MM.1S (cell line): ENCODE measurements around the gene PARP16.
"Not testable (repeated sequence)": the region's sequence is repeated elsewhere in the genome, so short reads cannot be mapped to it uniquely, and the experiment has no call there.

ENCODE experiments used
- DNase-seq: peaks from one replicate; pipeline ENCODE4 v3.0.0-alpha.2; 2015
- H2AFZ ChIP-seq: fragments of 300-600 bp; sonication (generic); 2 replicates; pipeline ENCODE4 v1.6.0; 2016; ENCODE audit warnings: antibody characterized with exemption, low read length
- H3F3A ChIP-seq: fragments of 300-600 bp; sonication (generic); 2 replicates; pipeline ENCODE4 v1.6.1; 2016; ENCODE audit warnings: mild to moderate bottlenecking, antibody characterized with exemption, low read length, moderate library complexity, mixed read lengths; ENCODE audit not compliant: insufficient read depth
- H3K27ac ChIP-seq: fragments of 300-600 bp; sonication (generic); 2 replicates; pipeline ENCODE4 v1.5.1; 2016; ENCODE audit warnings: mild to moderate bottlenecking, low read length
- H3K27me3 ChIP-seq: fragments of 300-600 bp; sonication (generic); replicated peaks from 2 replicates; pipeline ENCODE4 v1.6.0; 2016; ENCODE audit warnings: low read length; ENCODE audit not compliant: insufficient read depth
- H3K36me3 ChIP-seq: fragments of 300-600 bp; sonication (generic); replicated peaks from 2 replicates; pipeline ENCODE4 v1.6.1; 2016; ENCODE audit warnings: mild to moderate bottlenecking, low read length, mixed read lengths; ENCODE audit not compliant: insufficient read depth
- H3K4me1 ChIP-seq: fragments of 300-600 bp; sonication (generic); 2 replicates; pipeline ENCODE4 v1.6.1; 2016; ENCODE audit warnings: low read length, mixed read lengths
- H3K4me2 ChIP-seq: fragments of 300-600 bp; sonication (generic); 2 replicates; pipeline ENCODE4 v1.6.0; 2016; ENCODE audit warnings: low read depth, low read length
- H3K4me3 ChIP-seq: fragments of 300-600 bp; sonication (generic); 2 replicates; pipeline ENCODE4 v1.5.1; 2016; ENCODE audit warnings: low read length, mixed read lengths
- H3K79me2 ChIP-seq: fragments of 300-600 bp; sonication (generic); 2 replicates; pipeline ENCODE4 v1.6.1; 2016; ENCODE audit warnings: mixed run types, low read length, mixed read lengths
- H3K9ac ChIP-seq: fragments of 300-600 bp; sonication (generic); 2 replicates; pipeline ENCODE4 v1.6.1; 2016; ENCODE audit warnings: low read length, mixed read lengths
- H3K9me2 ChIP-seq: fragments of 300-600 bp; sonication (generic); replicated peaks from 2 replicates; pipeline ENCODE4 v1.6.1; 2016; ENCODE audit warnings: mild to moderate bottlenecking, low read length, mixed read lengths; ENCODE audit not compliant: insufficient read depth
- H3K9me3 ChIP-seq: fragments of 300-600 bp; sonication (generic); replicated peaks from 2 replicates; pipeline ENCODE4 v1.6.1; 2016; ENCODE audit warnings: mild to moderate bottlenecking, low read length, mixed read lengths; ENCODE audit not compliant: insufficient read depth
- H4K20me1 ChIP-seq: fragments of 300-600 bp; sonication (generic); 2 replicates; pipeline ENCODE4 v1.6.1; 2016; ENCODE audit warnings: mild to moderate bottlenecking, low read length, moderate library complexity, mixed read lengths; ENCODE audit not compliant: insufficient read depth
- EZH2 ChIP-seq: fragments of 300-600 bp; sonication (generic); optimal IDR thresholded peaks from 2 replicates; pipeline ENCODE3; 2017; ENCODE audit warnings: low read depth, mild to moderate bottlenecking, antibody characterized with exemption, low read length, mixed read lengths
- EZH2phosphoT487 ChIP-seq: fragments of 300-600 bp; sonication (generic); IDR thresholded peaks from 2 replicates; pipeline ENCODE4 v1.6.1; 2018; ENCODE audit warnings: antibody characterized with exemption, low read length
- TF ChIP-seq, protein P1 (sequence below): fragments of 300-600 bp; sonication (generic); IDR thresholded peaks from 2 replicates; pipeline ENCODE4 v1.5.1; 2016; ENCODE audit warnings: antibody characterized with exemption, low read length, mixed read lengths

PARP16 gene

DNA sequence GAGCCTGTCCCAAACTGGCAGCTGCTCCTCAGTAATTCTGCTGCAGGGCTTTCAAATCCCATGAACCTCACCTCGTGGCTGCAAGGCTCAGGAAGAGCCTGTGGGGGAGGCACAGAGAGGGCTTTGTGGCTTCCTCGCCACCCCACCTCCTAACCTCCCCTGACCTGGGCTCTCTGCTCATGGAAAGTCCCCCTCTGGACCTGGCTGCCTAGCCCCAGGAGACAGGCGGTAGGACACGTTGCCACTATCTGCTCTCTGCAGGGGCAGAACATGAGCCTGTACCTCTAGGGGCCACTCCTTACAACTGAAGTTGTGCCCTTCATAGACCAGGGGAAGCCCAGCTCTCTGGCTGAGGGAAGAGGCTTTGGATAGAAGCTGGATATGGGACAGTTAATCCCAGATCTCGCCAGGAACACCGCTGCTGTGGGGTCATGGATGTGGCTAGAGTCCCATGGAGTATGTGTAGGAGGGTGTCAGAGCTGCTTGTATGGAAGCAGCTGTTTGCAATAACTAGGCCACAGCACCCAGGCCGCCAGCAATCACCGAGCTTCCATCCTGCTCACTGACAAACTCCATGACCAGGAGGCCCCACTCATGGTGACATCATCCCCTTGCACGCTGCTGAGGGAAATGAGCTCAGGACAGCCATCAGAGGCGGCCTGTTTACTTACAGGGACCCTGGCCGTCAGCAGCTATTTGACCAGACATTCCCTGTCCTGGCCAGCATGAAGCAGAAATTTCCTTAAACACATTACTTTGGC, 41.4 kb downstream of the PARP16 start:
- Histone ChIP-seq H4K20me1 (no peaks in the 10 kb centered on the region), H3K4me2 (no peak overlapping the region), H3K4me3 (no peak overlapping the region), H3F3A (no peaks in the 10 kb centered on the region), H3K9me2 (no peaks in the 10 kb centered on the region), H3K9ac (no peak overlapping the region), H3K79me2 (no peaks in the 10 kb centered on the region), H3K27ac (no peak overlapping the region), H3K9me3 (no peaks in the 10 kb centered on the region), H3K36me3 (no peaks in the 10 kb centered on the region), H3K27me3 (no peaks in the 10 kb centered on the region), H3K4me1 (no peaks in the 10 kb centered on the region), H2AFZ (no peak overlapping the region)
- DNase-seq: no peak
- TF ChIP-seq, protein P1, sequence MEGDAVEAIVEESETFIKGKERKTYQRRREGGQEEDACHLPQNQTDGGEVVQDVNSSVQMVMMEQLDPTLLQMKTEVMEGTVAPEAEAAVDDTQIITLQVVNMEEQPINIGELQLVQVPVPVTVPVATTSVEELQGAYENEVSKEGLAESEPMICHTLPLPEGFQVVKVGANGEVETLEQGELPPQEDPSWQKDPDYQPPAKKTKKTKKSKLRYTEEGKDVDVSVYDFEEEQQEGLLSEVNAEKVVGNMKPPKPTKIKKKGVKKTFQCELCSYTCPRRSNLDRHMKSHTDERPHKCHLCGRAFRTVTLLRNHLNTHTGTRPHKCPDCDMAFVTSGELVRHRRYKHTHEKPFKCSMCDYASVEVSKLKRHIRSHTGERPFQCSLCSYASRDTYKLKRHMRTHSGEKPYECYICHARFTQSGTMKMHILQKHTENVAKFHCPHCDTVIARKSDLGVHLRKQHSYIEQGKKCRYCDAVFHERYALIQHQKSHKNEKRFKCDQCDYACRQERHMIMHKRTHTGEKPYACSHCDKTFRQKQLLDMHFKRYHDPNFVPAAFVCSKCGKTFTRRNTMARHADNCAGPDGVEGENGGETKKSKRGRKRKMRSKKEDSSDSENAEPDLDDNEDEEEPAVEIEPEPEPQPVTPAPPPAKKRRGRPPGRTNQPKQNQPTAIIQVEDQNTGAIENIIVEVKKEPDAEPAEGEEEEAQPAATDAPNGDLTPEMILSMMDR: no peak
- TF ChIP-seq EZH2: no peak
- TF ChIP-seq EZH2phosphoT487: no peak

DNA sequence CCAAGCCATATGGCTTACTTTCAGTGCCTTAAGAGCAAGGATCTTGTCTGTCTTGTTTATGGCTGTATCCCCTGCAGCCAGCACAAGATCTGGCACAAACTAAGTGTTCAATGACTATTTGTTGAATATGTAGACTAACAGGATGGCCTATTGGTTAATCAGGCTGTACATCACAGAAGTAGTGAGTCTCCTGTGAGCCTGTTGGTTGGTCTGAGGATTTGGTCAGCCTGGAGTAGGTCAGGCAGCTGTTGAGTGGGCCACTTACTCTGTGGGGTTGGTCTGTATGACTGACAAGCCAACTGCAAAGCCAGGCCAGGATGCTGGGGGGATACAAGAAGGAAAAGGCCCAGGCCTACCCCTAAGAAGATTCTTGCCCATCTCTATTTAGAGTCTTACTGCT, 42.0 kb downstream of the PARP16 start:
- Histone ChIP-seq H3K9ac (no peak overlapping the region), H3K4me1 (no peaks in the 10 kb centered on the region), H3K4me2 (no peak overlapping the region), H3K4me3 (no peak overlapping the region), H3K27me3 (no peaks in the 10 kb centered on the region), H3F3A (no peaks in the 10 kb centered on the region), H2AFZ (no peak overlapping the region), H3K27ac (no peak overlapping the region), H4K20me1 (no peaks in the 10 kb centered on the region), H3K9me3 (no peaks in the 10 kb centered on the region), H3K79me2 (no peaks in the 10 kb centered on the region), H3K9me2 (no peaks in the 10 kb centered on the region), H3K36me3 (no peaks in the 10 kb centered on the region)
- DNase-seq: no peak
- TF ChIP-seq EZH2 (no peak), EZH2phosphoT487 (no peak)
- TF ChIP-seq, protein P1: no peak

DNA sequence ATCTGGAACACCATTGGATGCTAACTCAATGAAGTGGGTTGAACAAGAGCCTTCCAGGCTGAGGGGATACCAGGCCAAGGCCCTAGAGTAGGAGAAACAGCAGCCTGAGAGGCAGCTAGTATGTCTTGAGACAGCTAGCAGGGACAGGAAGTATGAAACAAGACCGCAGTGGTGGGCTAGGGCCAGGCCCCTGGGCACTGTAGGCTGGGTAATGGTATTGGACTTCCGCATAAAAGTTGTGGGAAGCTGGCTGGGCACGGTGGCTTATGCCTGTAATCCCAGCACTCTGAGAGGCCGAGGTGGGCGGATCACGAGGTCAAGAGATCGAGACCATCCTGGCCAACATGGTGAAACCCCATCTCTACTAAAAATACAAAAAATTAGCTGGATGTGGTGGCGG, 50.2 kb downstream of the PARP16 start:
- H3K79me2 ChIP-seq, H2AFZ ChIP-seq, H4K20me1 ChIP-seq, H3K9me3 ChIP-seq, H3K27ac ChIP-seq, H3K27me3 ChIP-seq, DNase-seq, H3K4me3 ChIP-seq, H3K9me2 ChIP-seq, H3K36me3 ChIP-seq, H3K4me1 ChIP-seq, H3F3A ChIP-seq, H3K4me2 ChIP-seq, H3K9ac ChIP-seq: not testable (repeated sequence)

DNA sequence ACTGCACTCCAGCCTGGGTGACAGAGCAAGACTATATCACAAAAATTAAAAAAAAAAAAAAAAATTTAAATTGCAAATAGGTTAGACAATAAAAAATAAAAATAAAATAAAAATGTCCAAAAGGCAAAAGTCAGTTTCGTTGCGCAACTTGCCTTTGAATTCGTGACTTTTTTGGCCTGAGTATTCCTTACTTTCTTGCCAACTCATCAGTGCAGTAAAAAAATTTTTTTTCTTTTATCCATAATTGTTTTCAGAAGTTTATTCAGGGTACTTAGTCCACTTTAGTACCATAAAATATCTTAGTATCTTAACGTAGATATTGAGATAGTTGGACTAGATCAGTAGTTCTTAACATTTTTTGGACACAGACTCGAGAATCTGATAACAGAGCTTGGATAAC, 53.0 kb downstream of the PARP16 start:
- H3K4me3 ChIP-seq: no peak overlapping the region
- H3K9ac ChIP-seq: no peak overlapping the region
- DNase-seq: no peak
- H2AFZ ChIP-seq: no peak overlapping the region
- H3K9me2 ChIP-seq: no peaks in the 10 kb centered on the region
- no peaks in the 10 kb centered on the region for H3K4me1 ChIP-seq
- TF ChIP-seq EZH2: no peak
- no peak for TF ChIP-seq EZH2phosphoT487
- TF ChIP-seq, protein P1: no peak
- H3K9me3 ChIP-seq: no peaks in the 10 kb centered on the region
- H3K27ac ChIP-seq: no peak overlapping the region
- no peaks in the 10 kb centered on the region for H3K79me2 ChIP-seq
- H4K20me1 ChIP-seq: no peaks in the 10 kb centered on the region
- no peaks in the 10 kb centered on the region for H3K27me3 ChIP-seq
- no peak overlapping the region for H3K4me2 ChIP-seq
- no peaks in the 10 kb centered on the region for H3K36me3 ChIP-seq
- H3F3A ChIP-seq: no peaks in the 10 kb centered on the region
